Cardiac fibroblast (primary cell): ENCODE measurements around the gene TRIOBP.

Experiments
- DNase-seq, 2 donors: peaks; one replicate each; pipeline versions ENCODE4 v3.0.0 to v3.0.0-alpha.2; 2010; ENCODE audit warnings: low read depth in 2 of 2
- H3K4me3 ChIP-seq, 2 donors: replicated peaks in 1 of 2; 1 replicate in 1 of 2; 2 replicates in 1 of 2; pipeline ENCODE4 v1.5.1; 2011; ENCODE audit warnings: low read depth in 2 of 2, low read length in 2 of 2, mild to moderate bottlenecking in 2 of 2, moderate library complexity in 1 of 2
- TF ChIP-seq, protein P1 (sequence below): IDR thresholded peaks from one replicate; pipeline ENCODE4 v1.5.1; 2011; ENCODE audit warnings: low read depth, mild to moderate bottlenecking, low read length, inconsistent platforms

TRIOBP gene

DNA sequence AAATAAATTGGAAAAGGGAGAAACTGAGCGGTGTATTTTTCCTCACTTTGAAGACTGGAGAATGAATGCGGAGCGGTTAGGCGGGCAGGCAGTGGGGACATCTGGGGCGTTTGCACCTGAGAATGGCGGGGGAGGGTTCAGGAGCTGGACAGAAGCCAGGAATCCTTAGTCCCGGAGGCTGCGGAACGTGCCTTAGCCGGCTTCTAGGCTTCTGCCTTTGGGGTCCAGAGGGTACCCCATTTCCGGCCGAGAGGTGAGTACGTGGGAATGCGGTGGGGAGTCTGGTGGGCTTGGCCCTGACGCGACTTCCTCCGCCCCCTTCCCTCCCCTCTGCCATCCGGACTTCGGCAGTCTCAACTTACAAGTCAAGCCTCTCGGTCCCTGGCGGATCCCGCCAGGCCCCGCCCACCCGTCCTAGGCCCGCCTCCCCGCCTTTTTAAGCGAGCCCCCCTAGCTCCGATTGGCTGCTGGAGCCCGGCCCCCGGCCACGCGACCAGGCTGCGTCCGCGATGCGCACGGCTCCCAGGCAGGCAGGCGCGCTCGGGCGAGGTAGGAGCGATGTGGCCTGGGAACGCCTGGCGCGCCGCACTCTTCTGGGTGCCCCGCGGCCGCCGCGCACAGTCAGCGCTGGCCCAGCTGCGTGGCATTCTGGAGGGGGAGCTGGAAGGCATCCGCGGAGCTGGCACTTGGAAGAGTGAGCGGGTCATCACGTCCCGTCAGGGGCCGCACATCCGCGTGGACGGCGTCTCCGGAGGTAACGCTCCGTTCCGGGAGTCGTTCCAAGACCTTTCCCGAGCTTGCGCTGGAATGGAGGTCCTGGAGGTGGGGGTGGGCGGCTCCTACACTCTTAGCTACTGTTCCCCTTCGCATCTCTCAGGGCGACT, 110.8 kb downstream of the TRIOBP start, which contains the start of gene GCAT:
GCAT (plus strand) TSS at position 525 of the 884 bp plus-strand sequence; CDS start at position 559, 34 bp downstream.
- TF ChIP-seq, protein P1, sequence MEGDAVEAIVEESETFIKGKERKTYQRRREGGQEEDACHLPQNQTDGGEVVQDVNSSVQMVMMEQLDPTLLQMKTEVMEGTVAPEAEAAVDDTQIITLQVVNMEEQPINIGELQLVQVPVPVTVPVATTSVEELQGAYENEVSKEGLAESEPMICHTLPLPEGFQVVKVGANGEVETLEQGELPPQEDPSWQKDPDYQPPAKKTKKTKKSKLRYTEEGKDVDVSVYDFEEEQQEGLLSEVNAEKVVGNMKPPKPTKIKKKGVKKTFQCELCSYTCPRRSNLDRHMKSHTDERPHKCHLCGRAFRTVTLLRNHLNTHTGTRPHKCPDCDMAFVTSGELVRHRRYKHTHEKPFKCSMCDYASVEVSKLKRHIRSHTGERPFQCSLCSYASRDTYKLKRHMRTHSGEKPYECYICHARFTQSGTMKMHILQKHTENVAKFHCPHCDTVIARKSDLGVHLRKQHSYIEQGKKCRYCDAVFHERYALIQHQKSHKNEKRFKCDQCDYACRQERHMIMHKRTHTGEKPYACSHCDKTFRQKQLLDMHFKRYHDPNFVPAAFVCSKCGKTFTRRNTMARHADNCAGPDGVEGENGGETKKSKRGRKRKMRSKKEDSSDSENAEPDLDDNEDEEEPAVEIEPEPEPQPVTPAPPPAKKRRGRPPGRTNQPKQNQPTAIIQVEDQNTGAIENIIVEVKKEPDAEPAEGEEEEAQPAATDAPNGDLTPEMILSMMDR = no peak

DNA sequence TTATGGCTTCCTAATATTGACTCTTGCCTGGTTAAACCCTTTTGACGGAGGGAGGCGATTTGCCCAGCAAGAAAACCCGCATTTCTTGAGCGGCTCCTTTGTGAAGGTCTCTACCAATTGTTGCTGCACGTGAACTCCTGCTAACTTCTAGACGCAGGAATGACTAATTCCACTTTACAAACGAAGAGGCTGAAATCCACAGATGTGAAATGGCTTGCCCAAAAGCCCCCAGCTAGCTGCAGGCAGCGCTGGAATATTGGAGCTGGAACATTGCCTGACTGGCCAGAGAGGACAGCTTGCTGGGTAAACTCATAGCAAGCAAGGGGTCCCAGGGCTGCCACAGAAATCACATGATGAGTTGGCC, 111.4 kb downstream of the TRIOBP start:
- peak overlapping the region; percentile 69 to 78 for H3K4me3 ChIP-seq
- peak in 1 of 2 donors; percentile 49 for DNase-seq
- TF ChIP-seq, protein P1 = no peak

More for the DNA sequence above, 110.8 kb downstream of the TRIOBP start, which contains the start of gene GCAT:
- peak within 1 kb of the TSS; percentile 69 to 78 for H3K4me3 ChIP-seq
- DNase-seq = peak; percentile 97 to 98

DNA sequence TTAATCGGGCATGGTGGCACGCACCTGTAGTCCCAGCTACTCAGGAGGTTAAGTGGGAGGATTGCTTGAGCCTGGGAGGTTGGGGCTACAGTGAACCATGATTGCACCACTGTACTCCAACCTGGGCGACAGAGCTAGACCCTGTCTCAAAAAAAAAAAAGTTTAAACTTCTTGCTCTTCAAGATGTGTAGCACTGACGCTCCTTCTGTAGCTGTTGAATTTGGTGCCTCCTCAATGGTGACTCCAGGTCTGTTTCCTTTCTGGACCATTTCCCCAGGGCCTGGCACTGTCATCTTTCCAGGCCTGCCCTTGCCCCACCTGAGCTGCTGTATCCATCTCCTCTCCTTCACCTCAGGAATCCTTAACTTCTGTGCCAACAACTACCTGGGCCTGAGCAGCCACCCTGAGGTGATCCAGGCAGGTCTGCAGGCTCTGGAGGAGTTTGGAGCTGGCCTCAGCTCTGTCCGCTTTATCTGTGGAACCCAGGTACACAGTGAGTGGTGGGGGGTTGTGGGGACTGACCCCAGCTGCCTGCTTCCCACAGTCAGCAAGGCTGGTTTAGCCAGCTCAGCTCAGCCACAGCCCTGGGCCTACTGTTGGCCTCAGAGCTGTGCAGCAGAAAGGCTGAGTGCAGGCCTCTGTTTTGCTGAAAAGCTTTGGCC, 113.0 kb downstream of the TRIOBP start:
- H3K4me3 ChIP-seq = no peak overlapping the region
- no peak for DNase-seq
- TF ChIP-seq, protein P1 = no peak

DNA sequence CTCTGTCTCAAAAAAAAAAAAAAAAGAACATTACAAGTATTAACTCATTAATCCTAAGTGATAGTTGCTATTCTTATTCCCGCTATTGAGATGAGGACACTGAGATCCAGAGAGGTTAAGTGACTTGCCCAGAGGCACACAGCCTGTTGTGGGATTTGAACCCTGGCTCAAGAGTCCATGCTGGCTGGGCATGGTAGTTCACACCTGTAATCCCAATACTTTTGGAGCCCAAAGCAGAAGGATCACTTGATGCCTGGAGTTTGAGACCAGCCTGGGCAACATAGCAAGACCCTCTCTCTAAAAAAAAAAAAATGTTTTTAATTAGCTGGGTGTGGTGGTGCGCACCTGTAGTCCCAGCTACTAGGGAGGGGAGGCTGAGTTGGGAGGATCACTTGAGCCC, 115.0 kb downstream of the TRIOBP start:
- TF ChIP-seq, protein P1 = no peak
- H3K4me3 ChIP-seq = no peak overlapping the region
- no peak for DNase-seq

DNA sequence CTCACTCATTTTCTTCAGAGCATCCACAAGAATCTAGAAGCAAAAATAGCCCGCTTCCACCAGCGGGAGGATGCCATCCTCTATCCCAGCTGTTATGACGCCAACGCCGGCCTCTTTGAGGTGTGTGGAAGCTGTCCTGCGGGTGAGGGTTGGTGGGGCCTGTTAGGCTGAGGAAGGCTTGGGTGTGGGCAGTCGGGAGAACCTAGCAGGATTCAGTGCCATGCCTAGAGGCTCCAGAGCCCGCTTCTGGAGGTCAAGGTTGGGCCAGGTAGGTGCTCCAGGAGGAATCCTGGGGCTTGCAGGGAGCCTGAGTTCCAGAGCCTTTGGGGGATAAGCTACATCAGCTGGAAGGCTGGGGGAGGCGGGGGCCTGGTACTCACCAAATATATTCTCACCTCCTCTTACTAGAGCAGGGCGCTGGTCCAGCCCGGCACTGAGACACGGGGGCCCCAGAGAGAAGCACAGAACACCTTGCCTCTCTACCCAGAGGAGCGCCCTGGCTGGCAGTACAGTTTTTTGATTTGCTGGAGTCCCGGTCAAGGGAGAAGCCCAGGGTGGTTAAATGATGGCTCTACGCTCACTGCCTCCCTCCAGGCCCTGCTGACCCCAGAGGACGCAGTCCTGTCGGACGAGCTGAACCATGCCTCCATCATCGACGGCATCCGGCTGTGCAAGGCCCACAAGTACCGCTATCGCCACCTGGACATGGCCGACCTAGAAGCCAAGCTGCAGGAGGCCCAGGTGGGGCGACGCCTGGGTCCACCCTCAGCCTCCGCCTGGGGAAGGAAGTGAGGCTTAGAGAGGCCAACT, 116.2 kb downstream of the TRIOBP start:
- DNase-seq = no peak
- TF ChIP-seq, protein P1 = no peak
- H3K4me3 ChIP-seq = no peak overlapping the region

DNA sequence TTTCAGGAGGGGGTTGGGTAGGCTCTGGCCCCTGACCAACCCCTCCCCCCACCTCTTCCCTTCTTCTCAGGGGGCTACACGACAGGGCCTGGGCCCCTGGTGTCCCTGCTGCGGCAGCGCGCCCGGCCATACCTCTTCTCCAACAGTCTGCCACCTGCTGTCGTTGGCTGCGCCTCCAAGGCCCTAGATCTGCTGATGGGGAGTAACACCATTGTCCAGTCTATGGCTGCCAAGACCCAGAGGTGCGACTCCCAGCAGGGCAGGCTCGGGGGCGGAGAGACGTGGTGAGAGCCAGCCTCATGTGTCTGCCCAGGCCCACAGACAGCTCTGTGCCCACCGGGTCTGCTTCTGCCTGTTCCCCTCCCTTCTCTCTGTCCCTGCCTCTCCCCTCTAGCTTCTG, 118.7 kb downstream of the TRIOBP start:
- TF ChIP-seq, protein P1 = no peak
- no peak overlapping the region for H3K4me3 ChIP-seq
- no peak for DNase-seq
